GM21619 (cell line): ENCODE measurements around the gene EMID1.
"Not testable (repeated sequence)": the region's sequence is repeated elsewhere in the genome, so short reads cannot be mapped to it uniquely, and the experiment has no call there.

ENCODE experiments used
- ATAC-seq: cut with Tn5 transposase; IDR thresholded peaks from one replicate; pipeline ENCODE4 v1.9.1; 2021; ENCODE audit not compliant: unreplicated experiment

EMID1 gene

DNA sequence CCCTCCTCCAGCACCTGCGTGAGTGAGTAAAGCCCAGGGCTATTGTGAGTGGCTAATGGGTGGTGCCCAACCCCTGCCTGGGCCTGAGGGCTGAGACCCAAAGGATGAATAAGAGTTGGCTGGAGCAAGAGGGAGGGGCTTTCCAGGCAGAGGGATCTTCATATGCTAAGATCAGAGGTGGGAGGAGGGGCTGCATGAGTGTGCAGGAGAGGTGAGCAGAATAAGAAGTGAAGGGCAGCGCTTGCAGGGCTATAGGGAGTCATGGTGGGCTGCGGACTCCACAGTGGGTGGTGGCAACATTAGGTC is 3.9 kb downstream of the EMID1 start:
- ATAC-seq: no peak

DNA sequence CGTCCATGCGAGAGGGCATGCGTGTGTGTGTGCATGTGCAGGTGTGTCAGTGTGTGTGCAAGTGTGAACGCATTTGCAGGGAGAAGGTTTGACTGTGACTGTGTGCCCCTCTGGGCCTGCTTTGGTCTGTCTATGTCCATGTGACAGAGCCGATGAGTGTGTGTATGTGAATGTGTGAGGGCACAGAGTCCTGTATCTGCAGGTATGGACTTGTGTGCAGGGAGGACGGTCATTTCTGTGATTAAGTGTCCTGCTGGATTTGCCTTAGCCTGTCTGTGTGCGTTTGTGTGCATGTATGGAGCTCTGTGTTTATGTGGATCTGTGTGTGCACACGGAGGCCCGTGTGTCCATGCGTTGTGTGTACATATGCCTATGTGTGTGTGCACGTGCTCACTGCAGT is 5.4 kb downstream of the EMID1 start:
- no peak for ATAC-seq

DNA sequence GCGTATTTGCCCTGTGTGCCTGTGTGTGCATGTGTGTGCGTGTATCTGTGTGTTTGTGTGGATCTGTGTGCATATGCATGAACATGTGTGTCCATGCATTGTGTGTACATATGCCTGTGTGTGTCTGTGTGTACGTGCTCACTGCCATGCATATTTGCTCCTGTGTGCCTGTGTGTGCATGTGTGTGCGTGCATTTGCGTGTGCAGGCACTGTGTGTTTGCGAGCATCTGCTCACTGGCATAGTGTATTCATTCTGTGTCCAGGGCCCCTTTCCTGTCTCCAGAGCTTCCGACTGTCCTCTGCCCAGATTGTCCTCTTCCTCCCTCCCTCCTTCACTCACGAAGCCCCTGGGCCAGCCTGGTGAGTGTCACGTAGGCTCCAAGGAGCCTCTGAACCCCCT is 5.8 kb downstream of the EMID1 start:
- no peak for ATAC-seq

DNA sequence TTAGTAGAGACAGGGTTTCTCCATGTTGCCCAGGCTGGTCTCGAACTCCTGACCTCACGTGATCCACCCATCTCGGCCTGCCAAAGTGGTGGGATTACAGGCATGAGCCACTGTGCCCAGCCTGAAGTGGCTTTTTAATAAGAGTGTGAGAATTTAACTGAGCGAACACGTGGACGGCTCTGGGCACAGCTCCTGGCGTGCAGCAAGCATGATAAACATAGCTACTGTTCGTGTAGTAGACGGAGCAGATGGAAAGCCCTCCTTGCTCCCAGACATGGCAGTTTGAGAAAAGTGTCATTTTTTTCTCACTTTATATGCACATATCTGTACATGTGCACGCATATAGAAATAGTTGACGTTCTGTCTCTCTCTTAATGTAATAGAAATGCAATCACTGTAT is 7.0 kb downstream of the EMID1 start:
- ATAC-seq: no peak

DNA sequence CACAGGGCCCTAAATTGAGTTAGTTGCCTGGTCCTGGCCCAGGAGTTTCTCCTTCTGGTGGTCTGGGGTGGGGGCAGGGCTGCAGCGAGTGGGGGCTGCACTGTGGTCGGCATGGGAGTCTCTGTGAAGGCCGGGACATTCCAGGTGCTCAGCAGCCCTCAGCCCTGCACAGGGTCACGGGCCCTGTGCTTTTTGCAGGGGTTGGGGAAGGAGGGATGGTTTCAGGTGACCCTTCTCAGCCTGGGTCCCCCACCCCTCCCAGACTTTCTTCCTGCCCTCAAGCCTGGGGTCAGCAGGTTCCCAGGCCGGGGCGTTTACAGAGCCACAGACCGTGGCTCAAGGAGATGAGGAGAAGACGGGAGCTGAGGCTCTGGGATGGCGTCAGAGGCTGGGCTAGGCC is 7.8 kb downstream of the EMID1 start:
- no peak for ATAC-seq

DNA sequence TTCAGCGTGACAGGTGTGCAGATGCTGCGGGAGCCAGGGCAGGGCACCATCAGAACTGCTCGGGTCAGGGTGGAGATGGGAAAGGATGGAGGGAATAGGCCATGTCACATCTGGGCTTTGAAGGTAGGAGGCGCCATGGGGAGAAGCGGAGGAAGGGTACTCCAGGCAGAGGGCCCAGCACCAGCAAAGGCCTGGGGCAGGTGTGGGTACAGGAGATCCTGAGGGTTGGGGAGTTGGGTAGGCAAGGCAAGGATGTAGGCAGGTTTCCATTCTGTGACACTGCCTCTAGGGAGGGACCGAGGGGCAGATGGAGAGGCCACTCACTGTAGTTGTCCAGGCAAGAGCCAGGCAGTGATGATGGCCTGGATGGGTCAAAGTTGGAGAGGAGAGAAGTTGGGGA is 8.5 kb downstream of the EMID1 start:
- no peak for ATAC-seq

DNA sequence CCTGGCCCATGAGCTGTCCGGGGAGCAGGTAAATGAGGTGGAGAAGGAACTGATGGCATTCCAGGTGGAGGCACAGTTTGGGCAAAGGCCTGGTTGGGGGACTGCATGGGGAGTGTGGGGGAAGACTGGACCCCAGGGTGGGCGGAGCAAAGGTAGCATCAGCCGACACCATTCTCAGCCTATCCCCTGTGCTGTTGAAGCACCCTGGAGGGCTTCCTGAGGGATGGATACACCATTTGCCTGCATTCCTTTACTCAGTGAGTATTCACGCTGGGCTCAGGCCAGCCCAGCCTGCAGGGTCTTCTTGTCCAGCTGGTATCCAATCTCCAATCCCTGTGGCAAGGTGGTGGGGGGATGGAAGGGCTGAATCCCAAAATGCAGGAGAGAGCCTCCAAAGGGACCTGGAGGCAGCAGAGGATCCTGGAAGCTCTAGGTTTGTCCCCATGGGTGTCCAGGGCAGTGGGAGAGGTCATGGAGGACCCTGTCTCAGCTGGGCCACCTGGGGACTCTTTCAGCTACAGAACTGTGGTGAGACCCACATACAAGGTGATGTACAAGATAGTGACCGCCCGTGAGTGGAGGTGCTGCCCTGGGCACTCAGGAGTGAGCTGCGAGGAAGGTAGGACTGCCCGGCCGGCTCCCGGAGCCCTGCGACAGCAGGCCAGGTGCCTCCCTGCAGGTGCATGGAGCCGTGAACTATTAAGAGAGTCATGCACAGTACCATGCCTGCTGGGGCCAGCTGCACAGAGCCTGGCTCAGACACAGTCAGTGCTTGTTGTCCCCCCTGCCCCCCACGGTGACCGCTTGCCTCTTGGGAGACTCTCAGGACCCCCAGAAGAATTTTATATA is 9.5 kb downstream of the EMID1 start:
- ATAC-seq: no peak

DNA sequence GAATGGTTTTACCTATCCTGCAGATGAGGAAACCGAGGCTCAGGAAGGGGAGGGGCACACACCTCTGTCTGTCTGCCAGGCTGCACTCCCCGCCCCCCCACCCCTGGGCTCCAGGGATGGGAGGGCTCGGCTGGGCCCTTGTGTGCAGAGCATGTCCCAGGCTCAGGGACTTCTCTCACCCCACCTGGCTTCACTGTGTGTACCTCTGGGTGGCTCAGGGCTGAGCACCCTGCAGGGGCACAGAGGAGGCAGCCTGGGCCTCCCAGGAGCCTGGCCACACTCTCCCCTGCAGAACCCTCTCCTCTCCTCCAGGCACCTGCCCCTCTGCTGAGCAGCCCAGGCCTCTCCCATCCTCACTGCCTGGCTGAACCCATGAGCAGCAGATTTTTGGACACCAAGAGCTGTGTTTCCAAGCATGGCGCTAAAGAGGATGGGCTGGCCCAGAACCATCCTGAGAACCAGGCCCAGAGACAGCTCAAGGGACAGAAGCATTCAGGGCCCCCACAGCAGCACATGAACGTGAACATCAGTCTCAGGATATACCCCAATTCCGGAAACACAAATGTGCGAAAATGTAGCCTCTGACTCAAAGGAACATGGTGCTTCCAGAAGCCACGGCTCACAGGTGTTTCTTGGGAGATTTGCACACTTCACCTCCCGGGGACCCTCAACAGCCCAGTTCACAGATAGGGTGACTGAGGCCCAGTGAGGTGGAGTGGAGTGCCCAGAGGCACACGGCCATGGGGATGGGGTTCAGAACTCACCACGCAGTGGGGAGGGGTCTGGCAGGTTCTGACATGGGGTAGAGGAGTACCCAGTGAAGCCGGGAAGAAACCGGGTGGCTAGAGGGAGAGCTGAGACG is 10.5 kb downstream of the EMID1 start:
- ATAC-seq: no peak

DNA sequence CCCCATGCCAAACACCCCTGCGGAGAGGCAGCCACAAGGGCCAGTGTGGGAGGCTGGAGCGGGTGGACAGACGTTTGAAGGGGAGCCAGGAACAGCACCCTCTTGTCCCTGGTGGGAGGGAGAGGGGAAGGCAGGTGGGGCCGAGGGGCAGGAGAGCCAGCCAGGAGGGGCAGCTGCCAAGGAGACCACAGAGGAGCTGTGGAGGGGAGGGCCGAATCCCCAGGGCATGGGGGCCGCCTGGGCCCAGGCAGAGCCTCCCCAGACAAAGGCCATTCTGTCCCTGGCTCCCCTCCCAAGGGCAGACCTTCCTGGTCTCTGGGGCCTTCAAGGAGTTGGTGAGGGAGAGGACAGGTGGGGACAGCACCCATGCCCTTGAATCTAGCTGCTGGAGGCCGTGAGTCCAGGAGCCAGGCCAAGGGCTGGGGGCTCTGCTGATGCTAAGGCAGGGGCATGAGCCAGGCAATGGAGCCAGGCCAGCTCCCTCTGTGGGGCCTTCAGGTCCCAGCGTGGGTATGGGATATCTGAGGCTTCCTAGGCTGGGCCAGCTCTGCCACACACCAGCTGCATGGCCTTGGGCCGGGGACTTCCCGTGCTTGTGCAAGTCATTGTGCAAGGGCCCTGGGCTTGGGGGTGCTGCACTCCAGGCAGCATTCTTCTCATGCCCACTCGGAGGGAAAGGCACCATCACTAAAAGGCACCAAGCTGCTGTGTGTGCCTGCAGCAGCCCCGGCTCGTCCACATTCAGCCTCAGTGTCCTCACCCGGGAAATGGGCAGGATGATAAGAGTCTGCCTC is 11.4 kb downstream of the EMID1 start:
- no peak for ATAC-seq

DNA sequence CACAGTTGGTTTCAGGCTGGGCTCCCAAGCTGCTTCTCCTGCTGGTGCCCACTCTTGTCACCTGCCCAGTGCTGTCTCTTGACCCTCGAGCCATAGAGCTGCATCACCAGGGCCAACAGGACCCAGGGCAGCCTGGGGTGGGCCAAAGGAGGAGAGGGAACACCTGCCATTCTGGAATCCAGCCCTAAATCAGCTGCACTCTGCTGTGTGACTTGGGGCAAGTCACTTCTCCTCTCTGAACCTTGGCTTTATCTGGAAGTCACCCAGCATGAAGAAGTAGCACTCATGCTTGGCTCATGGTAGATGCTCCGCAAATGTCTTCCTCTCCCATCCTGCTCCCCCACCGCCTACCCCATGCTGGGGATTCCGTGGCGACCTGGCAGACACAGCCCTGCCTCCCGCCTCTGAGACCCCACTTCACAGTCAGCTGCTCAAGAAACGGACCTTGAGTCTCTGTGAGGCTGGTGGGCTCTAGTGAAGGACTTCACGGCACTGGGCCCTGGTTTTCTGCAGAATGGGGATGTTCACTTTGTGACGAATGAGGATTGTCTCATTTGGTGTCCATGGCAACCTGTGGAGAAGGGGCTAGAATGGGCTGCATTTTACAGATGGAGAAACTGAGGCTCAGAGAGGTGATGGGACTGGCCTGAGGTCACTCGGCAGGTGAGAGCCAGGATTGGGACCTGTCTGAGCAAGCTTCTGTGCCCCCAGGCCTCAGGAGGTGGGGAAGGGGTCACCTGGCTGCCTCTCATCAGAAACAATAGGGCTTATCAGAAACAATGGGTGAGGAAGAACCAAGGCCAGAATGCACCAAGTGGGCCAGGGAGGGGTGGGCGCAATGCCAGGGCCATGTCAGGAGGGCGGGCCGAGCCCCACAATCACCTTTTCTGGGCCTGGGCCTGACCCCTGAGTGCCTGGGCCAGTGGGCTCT is 12.4 kb downstream of the EMID1 start:
- ATAC-seq: no peak

DNA sequence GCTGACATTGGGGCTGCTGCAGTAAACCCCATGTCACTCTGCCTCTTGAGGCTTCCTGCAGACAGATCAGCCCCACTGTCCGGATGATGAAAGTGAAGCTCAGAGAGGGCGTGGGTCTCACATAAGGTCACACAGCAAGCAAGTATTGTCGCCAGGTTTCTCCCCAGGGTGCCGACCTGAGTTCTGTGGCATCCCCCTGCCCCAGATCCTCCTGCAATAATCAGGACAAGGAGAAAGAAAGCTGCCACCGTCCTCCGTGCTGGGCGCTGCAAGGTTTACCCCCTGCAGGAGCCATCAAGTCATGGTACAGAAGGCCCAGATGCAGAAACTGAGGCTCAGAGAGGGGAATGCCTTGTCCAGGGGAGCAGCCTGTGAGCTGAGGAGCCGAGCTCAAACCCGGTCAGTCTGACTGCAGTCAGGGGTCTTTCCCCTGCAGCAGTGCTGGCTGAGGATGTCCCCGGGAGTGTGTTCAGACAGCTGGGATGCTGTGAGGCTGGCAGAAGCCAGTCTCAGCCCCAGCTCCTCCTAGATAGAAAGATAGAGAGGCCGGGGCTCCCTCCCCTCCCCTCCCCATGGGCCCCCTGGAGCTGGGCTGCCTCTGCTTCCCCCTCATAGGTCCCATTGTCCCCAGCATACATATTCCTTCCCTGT is 13.2 kb downstream of the EMID1 start:
- no peak for ATAC-seq

DNA sequence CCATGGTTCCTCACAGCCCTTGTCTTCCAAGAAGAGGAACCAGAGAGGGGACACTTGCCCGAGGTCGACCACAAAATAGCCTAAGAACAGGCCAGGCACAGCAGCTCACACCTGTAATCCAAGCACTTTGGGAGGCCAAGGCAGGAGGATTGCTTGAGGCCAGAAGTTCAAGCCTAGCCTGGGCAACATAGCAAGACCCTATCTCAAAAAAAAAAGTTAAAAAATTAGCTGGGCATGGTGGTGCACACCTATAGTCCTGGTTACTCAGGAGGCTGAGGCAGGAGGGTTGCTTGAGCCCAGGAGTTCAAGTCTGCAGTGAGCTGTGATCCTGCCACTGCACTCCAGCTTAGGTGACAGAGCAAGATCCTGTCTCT is 13.7 kb downstream of the EMID1 start:
- not testable (repeated sequence) for ATAC-seq

DNA sequence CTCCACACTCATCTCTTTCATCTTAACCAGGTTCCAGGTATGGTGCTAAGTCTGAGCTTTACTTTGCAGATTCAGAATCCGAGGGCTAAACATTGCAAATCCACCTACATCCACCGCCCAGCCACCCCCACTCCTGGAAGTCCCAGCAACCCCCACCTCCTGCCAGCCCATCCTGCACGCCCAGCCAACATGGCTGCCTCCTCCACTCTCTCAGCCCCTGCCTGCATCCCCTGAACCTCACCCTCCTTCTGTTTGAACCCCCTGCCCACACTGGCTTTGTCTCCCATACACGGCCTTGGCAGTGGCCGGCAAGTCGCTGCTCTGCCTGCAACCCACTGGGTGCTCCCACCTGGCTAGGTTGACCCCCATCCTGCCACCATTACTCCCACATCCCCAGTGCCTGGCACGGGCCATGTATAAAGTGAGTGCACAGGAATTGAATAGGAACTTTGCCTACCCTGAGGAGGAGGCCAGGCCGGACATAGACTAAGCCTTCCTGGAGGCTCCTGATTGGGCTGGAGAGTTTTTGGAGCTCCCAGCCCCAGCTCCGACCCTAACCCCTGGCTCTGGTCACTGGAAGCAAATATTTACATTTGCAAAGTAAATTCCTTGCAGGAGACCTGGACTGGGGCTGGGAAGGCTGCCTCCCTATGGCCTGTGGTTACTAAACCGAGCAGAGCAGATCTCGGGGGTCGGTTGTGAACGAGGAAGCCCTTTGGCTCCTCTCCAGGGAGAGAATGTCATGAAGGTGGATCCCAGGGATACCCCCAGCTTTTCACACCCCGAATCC is 14.4 kb downstream of the EMID1 start:
- no peak for ATAC-seq

DNA sequence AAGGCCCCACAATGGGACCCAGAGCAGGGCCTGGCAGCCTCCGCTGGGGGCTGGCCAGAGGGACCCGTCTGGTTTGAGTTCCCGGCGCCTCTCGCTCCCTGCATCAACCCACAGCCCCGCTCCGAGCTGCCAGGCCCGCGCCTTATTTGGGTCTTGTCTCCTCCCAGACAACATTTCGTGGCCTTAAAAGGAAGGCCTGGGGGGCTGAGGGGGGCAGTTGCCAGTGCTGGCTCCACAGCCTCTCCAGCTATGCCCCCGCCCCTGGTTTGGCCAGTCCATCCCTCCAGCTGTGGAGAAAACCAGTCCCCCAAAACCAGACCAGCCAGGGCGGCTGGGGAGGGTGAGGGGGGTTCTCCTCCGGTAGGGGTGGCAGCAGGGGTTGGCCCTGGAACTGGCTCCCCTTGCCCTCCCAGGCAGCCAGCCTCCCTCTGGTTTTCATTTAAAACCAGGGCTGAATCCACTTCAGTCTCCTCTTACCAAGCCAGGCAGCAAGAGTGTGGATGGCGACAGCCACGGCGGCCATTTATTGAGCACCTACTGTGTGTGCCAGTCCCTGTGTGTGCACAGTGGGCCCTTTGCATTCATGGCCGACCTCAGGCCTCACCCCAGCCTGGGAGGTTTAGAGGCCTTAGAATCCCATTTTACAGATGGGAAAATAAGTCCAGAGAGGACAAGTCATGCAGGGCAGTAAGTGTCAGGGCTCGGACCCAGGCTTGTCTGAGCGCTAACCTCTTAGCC is 18.6 kb downstream of the EMID1 start:
- ATAC-seq: no peak

DNA sequence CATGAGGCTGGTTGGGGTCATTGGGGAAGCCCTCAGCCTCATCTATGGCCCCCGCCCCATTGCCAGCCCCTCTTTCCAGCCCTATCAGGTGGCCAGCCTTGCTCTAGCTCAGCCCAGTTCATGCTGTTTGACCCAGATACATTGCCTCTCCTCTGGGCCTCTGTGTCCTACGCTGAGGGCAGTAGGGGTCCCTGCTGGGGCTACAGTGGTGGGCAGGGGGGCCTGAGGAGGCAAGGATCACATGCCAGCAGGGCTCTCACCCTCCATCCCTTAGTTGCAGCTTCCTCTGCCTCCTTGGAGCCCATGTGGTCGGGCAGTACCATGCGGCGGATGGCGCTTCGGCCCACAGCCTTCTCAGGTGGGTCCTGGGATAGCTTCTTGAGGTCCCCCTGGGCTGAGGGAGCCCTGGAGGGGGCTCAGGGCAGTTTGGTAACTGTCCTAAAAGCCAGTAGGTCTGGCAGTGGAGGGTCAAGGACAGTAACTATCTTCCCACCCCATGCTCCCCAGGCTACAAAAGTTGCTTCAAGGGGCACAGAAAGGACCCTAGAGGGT is 19.2 kb downstream of the EMID1 start:
- ATAC-seq: no peak

DNA sequence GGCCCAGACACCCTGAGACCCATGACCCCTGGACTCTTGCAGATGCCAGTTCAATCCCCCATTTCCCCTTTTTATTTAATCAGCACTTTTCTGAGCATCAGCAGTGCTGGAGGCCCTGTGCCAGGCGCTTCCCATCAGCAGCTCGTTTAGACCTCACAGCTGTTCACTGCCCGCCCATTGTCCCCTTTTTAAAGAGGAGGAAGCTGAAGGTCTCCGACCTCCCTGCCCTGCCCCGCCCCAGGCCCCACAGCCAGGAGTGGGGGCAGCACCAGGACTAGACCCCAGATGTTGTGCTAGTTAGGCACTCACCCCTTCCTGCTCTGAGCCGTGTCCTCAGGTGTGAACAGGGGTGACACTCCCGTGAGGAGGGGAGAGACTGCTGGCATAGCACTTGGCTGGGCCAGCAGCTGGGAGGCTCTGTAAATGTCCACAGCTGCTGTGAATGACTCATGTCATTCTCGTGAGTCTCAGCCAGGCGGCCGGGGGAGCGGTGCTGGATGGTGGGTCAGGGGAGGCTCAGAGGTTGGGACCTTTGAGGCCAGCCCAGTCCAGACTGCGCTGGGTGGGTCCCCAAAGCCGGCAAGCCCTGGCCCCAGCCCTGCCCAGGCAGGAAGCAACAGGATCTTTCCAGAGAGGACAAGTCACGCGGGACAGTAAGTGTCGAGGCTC is 19.9 kb downstream of the EMID1 start:
- ATAC-seq: no peak

DNA sequence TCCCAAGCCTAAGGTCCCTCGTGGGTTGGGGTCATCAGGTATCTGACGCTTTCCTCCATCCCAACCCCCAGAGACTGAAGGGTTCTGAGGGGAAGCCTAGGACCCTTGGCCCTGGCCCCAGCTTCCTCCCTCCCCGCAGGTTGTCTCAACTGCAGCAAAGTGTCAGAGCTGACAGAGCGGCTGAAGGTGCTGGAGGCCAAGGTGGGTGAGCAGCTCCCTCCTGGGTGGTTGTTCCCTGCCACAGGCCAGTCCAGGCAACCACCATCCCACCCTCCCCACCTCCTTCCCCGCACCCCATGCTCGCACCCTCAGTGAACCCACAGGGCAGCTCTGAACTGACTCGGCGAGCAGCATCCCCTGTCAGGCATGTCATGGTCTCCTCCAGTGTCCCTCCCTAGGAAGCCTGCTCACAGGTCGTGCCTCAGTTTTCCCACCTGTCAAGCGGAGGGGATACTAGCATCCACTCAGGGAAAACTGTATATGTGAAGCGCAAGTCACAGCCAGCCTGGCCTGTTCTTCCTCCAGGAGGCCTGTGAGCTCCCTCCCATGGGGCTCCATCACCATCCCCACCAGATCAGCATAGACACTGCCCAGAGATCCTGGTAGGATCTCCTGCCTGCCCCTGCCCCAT is 20.8 kb downstream of the EMID1 start:
- no peak for ATAC-seq
